Sigmoid colon (tissue), 7 donors: ENCODE data around the gene ARL9. TPM values are rescaled to one million over a fixed set of nuclear protein-coding genes. Genes with fewer than 3 reads are reported as not detected.

ENCODE experiments used
- DNase-seq: peaks from one replicate; pipeline ENCODE4 v3.0.0-alpha.2; 2019
- H3K27ac ChIP-seq, 4 donors: fragments of 200-600 bp; sonication (generic); one replicate each; pipeline ENCODE4 v1.5.1; 2016 to 2019; ENCODE audit warnings: mild to moderate bottlenecking in 1 of 4
- H3K27me3 ChIP-seq, 3 donors: fragments of 200-600 bp; sonication (generic); one replicate each; pipeline ENCODE4 v1.5.1; 2019; ENCODE audit warnings: mild to moderate bottlenecking in 1 of 3
- H3K36me3 ChIP-seq, 4 donors: fragments of 200-600 bp; sonication (generic); one replicate each; pipeline ENCODE4 v1.5.1; 2016 to 2019
- H3K4me1 ChIP-seq, 4 donors: fragments of 200-600 bp; sonication (generic); one replicate each; pipeline ENCODE4 v1.5.1; 2017 to 2019
- H3K4me3 ChIP-seq, 4 donors: fragments of 200-600 bp; sonication (generic); one replicate each; pipeline ENCODE4 v1.5.1; 2017 to 2019; ENCODE audit warnings: mild to moderate bottlenecking in 2 of 4, moderate library complexity in 1 of 4
- H3K9me3 ChIP-seq, 4 donors: fragments of 200-600 bp in 3 of 4; sonication (generic) in 3 of 4; one replicate each; pipeline versions ENCODE4 v1.5.1 to v1.6.1; 2013 to 2019
- CTCF ChIP-seq, 4 experiments: fragments of 450-650 bp in 3 of 4; fragments of 200-600 bp in 1 of 4; IDR thresholded peaks; one replicate each; pipeline ENCODE4 v1.5.1; 2016 to 2019; ENCODE audit warnings: antibody characterized with exemption in 4 of 4, mild to moderate bottlenecking in 3 of 4, moderate library complexity in 2 of 4
- EP300 ChIP-seq, 4 donors: sonication (generic); formaldehyde crosslinking; IDR thresholded peaks; one replicate each; pipeline ENCODE4 v1.6.1; 2017; ENCODE audit warnings: antibody characterized with exemption in 4 of 4
- POLR2A ChIP-seq, 2 donors: fragments of 450-650 bp; IDR thresholded peaks; one replicate each; pipeline ENCODE4 v1.6.1; 2016; ENCODE audit warnings: antibody characterized with exemption in 2 of 2, mild to moderate bottlenecking in 2 of 2, moderate library complexity in 2 of 2
- POLR2AphosphoS5 ChIP-seq, 4 donors: sonication (generic); formaldehyde crosslinking; IDR thresholded peaks; one replicate each; pipeline ENCODE4 v1.6.1; 2017; ENCODE audit warnings: antibody characterized with exemption in 4 of 4
- WGBS, 2 donors: extraction: QIAGEN DNeasy Blood & Tissue Kit; methylation state at CpG; one replicate each; pipeline ENCODE4 v1.1.7; 2013; 5-methylcytosine and 5-hydroxymethylcytosine counted together
- intact Hi-C: fragments of 100-400 bp; cut with DNase I; formaldehyde crosslinking; loops from one replicate; pipeline ENCODE4 v1.15.1; 2023
- polyA plus RNA-seq, 3 donors: library from polyadenylated mRNA; stranded (reverse); fragments of 200-250 nt; gene quantifications; one replicate each; pipeline ENCODE4 v1.2.3, GENCODE V29; 2013
- total RNA-seq, 4 donors: library from RNA; depleted of rRNA; stranded (reverse); fragments of >200 nt; gene quantifications; one replicate each; pipeline ENCODE4 v1.1.0, GENCODE V29; 2016
- donor health status: healthy with polysubstance abuse.
- donor health status: Bipolar disorder and iron deficiency.
- donor health status: healthy.

ARL9 gene
- total and polyA plus RNA-seq, 7 donors, result 0.47 to 1.1 (median 0.60) TPM; not detected in 3

- intact Hi-C loops, result loop anchor here (2.0 kb wide), 1 partner anchor 34 kb away; no protein-coding TSS in a partner anchor
- TF ChIP-seq POLR2AphosphoS5 (IDR thresholded peaks at IDR 0.05) (peak in 3 of 4 donors; percentile 67 to 70 (median 70)), POLR2A (IDR thresholded peaks at IDR 0.05) (no peak)
- Histone ChIP-seq H3K9me3 (no peaks in the 10 kb centered on the region), H3K27ac (peak overlapping the region in 3 of 4 donors; percentile 25 to 76 (median 63)), H3K27me3 (no peaks in the 10 kb centered on the region), H3K36me3 (no peaks in the 10 kb centered on the region), H3K4me1 (peaks cover 0 to 28% (median 19%) of the 10 kb centered on the region in 4 donors), H3K4me3 (no peak overlapping the region)
- peak; percentile 89 for DNase-seq
Measured at GRCh38 chr4:56511098-56511497, 5.5 kb downstream of the ARL9 start.

DNA sequence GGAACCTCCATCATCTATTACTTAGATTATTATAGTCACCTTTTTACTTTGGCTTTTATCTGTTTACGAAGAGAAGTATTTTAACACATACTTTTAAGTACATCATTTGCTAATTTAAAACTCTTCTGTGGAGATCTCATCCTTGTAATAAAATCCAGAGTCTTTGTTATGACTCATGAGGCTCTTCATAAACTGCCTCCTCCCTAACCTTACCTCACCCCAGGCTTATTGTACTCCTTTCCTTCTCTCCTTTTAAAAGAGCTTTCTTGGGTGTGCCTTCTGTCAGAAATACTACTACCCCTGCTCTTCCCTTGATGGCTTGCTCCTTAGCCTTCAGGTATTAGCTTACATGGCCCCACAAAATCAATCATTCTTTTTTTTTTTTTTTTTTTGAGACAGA is 6.6 kb downstream of the ARL9 start:
- WGBS, 2 donors, result 82 to 97% methylated on average over 1 of the region's 1 CpG

DNA sequence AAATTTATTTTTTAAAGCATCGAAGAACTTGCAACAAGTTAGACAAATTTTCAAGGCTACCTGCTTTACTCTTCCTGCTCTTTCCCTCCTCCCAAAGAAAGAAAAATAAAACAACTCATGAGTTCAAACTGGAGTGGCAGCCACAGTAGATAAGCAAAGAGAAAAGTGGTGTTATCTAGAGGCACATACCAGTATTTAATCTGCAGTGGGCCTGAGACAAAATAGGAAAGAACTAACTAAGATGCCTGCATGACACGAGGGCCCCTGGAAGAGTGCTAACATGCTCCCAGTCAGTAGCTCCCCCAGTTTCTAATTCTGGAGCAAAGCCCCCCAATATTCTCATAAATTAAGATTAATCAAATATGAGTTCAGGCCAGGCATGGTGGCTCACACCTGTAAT is 7.9 kb downstream of the ARL9 start:
- no peak for TF ChIP-seq POLR2AphosphoS5 (IDR thresholded peaks at IDR 0.05)
- no peak for TF ChIP-seq EP300 (IDR thresholded peaks at IDR 0.05)
- TF ChIP-seq POLR2A (IDR thresholded peaks at IDR 0.05), result no peak
- TF ChIP-seq CTCF (IDR thresholded peaks at IDR 0.05), result no peak
- DNase-seq, result no peak
- Histone ChIP-seq H3K9me3 (no peaks in the 10 kb centered on the region), H3K4me1 (peaks cover 0 to 23% (median 12%) of the 10 kb centered on the region in 4 donors), H3K4me3 (no peak overlapping the region), H3K27ac (no peak overlapping the region), H3K27me3 (no peaks in the 10 kb centered on the region), H3K36me3 (no peaks in the 10 kb centered on the region)
- WGBS, 2 donors, result 73 to 82% methylated on average over 2 of the region's 2 CpGs
- intact Hi-C loops, result no loop called here

More for the DNA sequence above, 6.6 kb downstream of the ARL9 start:
- TF ChIP-seq POLR2AphosphoS5 (IDR thresholded peaks at IDR 0.05) (peak in 2 of 4 donors; percentile 22 to 37), EP300 (IDR thresholded peaks at IDR 0.05) (no peak), CTCF (IDR thresholded peaks at IDR 0.05) (no peak), POLR2A (IDR thresholded peaks at IDR 0.05) (no peak)
- Histone ChIP-seq H3K9me3 (no peaks in the 10 kb centered on the region), H3K27me3 (no peaks in the 10 kb centered on the region), H3K27ac (peak overlapping the region in 3 of 4 donors; percentile 25 to 76 (median 63)), H3K4me1 (peaks cover 0 to 23% (median 12%) of the 10 kb centered on the region in 4 donors), H3K36me3 (no peaks in the 10 kb centered on the region), H3K4me3 (no peak overlapping the region)
- DNase-seq, result no peak
- intact Hi-C loops, result no loop called here

DNA sequence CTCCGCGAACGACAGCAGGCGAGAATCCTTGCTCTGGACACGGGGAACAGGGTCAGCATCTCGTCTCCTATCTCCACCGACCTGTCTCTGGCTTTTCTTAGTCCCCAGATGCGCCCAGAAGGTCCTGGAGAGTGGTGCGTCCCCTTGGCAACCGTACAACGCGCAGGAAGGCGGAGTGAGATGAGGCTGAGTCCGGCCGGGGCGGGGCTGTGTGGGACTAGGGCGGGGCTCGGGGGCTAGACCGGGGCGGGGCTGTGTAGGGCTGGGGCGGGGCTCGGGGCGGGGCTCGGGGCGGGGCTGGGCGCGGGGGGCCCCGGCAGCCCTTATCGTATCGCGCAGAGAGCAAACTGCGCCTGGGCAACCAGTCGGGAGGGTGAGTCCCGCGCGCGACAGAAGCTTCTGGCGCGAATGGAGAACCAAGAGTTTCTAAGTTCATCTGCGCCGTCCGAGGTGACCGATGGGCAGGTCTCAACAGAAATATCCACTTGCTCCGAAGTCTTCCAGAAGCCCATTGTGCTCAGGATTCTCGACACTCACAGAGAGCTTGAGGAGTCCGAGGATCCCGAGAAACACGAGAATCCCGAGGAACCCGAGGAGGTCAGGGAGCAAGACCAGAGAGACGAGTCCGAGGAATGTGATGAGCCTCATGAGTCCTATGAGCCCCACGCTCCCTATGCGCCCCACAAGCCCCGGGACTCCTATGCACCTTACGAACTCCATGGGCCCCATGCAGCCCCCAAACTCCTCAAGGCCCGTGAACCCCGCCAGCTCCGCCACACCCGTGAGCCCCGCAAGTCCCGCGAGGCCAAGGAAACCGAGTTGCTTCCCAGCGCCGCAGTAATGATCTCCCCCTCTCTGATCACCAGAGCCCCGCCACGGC is 24.9 kb downstream of the ARL9 start:
- TF ChIP-seq POLR2A (IDR thresholded peaks at IDR 0.05), result peak; percentile 32 to 35
- TF ChIP-seq CTCF (IDR thresholded peaks at IDR 0.05), result no peak
- TF ChIP-seq EP300 (IDR thresholded peaks at IDR 0.05), result no peak
- peak; percentile 84 to 92 (median 86) for TF ChIP-seq POLR2AphosphoS5 (IDR thresholded peaks at IDR 0.05)
- H3K9me3 ChIP-seq, result no peaks in the 10 kb centered on the region
- 4 to 5% methylated on average over 68 of the region's 68 CpGs for WGBS, 2 donors
- DNase-seq, result peak; percentile 96
- H3K4me1 ChIP-seq, result peaks cover 0 to 24% (median 17%) of the 10 kb centered on the region in 4 donors
- H3K27me3 ChIP-seq, result no peaks in the 10 kb centered on the region
- no peaks in the 10 kb centered on the region for H3K36me3 ChIP-seq
- intact Hi-C loops, result loop anchor here (1.0 to 5.0 kb wide), 3 partner anchors 26 to 93 kb away; partner anchors contain the start of genes ARL9, PAICS, PPAT and SRP72
- peak overlapping the region; percentile 49 to 59 (median 54) for H3K4me3 ChIP-seq
- peak overlapping the region in 3 of 4 donors; percentile 71 to 78 (median 74) for H3K27ac ChIP-seq

GRCh38 chr4:56531149-56531770 is 25.7 kb downstream of the ARL9 start:
- DNase-seq, result no peak
- peak overlapping the region in 3 of 4 donors; percentile 71 to 78 (median 74) for H3K27ac ChIP-seq
- no peaks in the 10 kb centered on the region for H3K27me3 ChIP-seq
- H3K9me3 ChIP-seq, result no peaks in the 10 kb centered on the region
- TF ChIP-seq CTCF (IDR thresholded peaks at IDR 0.05), result no peak
- no peak for TF ChIP-seq EP300 (IDR thresholded peaks at IDR 0.05)
- TF ChIP-seq POLR2AphosphoS5 (IDR thresholded peaks at IDR 0.05), result no peak
- TF ChIP-seq POLR2A (IDR thresholded peaks at IDR 0.05), result no peak
- H3K36me3 ChIP-seq, result no peaks in the 10 kb centered on the region
- WGBS, 2 donors, result 36% methylated on average over 11 of the region's 11 CpGs
- peaks cover 0 to 24% (median 17%) of the 10 kb centered on the region in 4 donors for H3K4me1 ChIP-seq
- H3K4me3 ChIP-seq, result peak overlapping the region; percentile 49 to 59 (median 54)
- intact Hi-C loops, result loop anchor here (2.0 to 5.0 kb wide), 2 partner anchors 26 to 94 kb away; partner anchors contain the start of genes ARL9, PAICS and PPAT
